Measurements from ENCODE around the gene TTLL12.

Gene TTLL12

GRCh38 chr22:43144949-43145348, 42.0 kb downstream of the TTLL12 start:
- TF ChIP-seq CTCF (IDR thresholded peaks at IDR 0.05), result no peak
- H3K27ac ChIP-seq, result peak overlapping the region; percentile 39

GRCh38 chr22:43142880-43143562, 43.9 kb downstream of the TTLL12 start, which contains the start of gene MCAT:
Gene MCAT, minus strand, starts transcription at chr22:43143398. Its CDS starts 50 bp downstream, at chr22:43143348.
- TF ChIP-seq CTCF (IDR thresholded peaks at IDR 0.05) (no peak), ZFX (IDR thresholded peaks at IDR 0.05; ENCODE audit: borderline replicate concordance) (no peak)

GRCh38 chr22:43136801-43137200, 50.1 kb downstream of the TTLL12 start:
- TF ChIP-seq CTCF (IDR thresholded peaks at IDR 0.05), result no peak
- TF ChIP-seq ZFX (IDR thresholded peaks at IDR 0.05; ENCODE audit: borderline replicate concordance), result no peak
- H3K27ac ChIP-seq, result no peak overlapping the region

More at GRCh38 chr22:43142880-43143562, 43.9 kb downstream of the TTLL12 start, which contains the start of gene MCAT:
- peak within 1 kb of the TSS; percentile 81 for H3K27ac ChIP-seq

- TF ChIP-seq CTCF (IDR thresholded peaks at IDR 0.05), result peak; percentile 77
- TF ChIP-seq ZFX (IDR thresholded peaks at IDR 0.05; ENCODE audit: borderline replicate concordance), result no peak
- H3K27ac ChIP-seq, result no peak overlapping the region
Measured at GRCh38 chr22:43136255-43136654, 50.7 kb downstream of the TTLL12 start.

- no peak overlapping the region for H3K27ac ChIP-seq
- TF ChIP-seq ZFX (IDR thresholded peaks at IDR 0.05; ENCODE audit: borderline replicate concordance), result no peak
- no peak for TF ChIP-seq CTCF (IDR thresholded peaks at IDR 0.05)
Measured at GRCh38 chr22:43135565-43135964, 51.4 kb downstream of the TTLL12 start.

GRCh38 chr22:43134553-43134952, 52.4 kb downstream of the TTLL12 start:
- H3K27ac ChIP-seq, result no peak overlapping the region
- TF ChIP-seq CTCF (IDR thresholded peaks at IDR 0.05) (no peak), ZFX (IDR thresholded peaks at IDR 0.05; ENCODE audit: borderline replicate concordance) (no peak)

- TF ChIP-seq ZFX (IDR thresholded peaks at IDR 0.05; ENCODE audit: borderline replicate concordance) (no peak), CTCF (IDR thresholded peaks at IDR 0.05) (no peak)
- no peak overlapping the region for H3K27ac ChIP-seq
Measured at GRCh38 chr22:43133401-43133800, 53.5 kb downstream of the TTLL12 start.

Measured in 22Rv1 (cell line).